ENCODE data around the gene POLDIP2.
A peak's percentile ranks its signal among the peaks of the same experiment; 100 is the strongest.

POLDIP2 gene, protein sequence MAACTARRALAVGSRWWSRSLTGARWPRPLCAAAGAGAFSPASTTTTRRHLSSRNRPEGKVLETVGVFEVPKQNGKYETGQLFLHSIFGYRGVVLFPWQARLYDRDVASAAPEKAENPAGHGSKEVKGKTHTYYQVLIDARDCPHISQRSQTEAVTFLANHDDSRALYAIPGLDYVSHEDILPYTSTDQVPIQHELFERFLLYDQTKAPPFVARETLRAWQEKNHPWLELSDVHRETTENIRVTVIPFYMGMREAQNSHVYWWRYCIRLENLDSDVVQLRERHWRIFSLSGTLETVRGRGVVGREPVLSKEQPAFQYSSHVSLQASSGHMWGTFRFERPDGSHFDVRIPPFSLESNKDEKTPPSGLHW

GRCh38 chr17:28357061-28357900 is at the start of gene POLDIP2:
Gene POLDIP2, minus strand, starts transcription at chr17:28357527. Its CDS starts 79 bp downstream, at chr17:28357448.
- peak; percentile 86 to 92 (median 90) for DNase-seq (ENCODE audit: low read depth in 4 of 4, low spot score in 1 of 4)

DNA sequence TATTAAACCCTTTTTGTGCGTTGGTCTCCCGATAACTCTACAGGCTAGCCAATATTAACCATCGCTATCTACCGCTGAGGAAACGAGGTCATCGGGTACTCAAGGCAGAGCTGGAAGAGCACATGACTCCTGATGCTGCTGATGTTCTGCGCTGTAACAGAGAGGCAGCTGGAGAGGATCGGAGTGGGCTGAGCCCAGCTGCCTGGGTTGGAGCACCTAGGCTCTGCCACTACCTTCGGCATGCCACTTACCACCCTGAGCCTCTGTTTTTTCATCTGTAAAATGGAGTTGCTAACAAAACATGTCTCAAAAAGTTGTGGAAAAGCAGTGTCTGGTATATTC is 49.1 kb upstream of the POLDIP2 start:
- no peak for DNase-seq (ENCODE audit: low read depth in 4 of 4, low spot score in 1 of 4)

- peak in 3 of 4 experiments; percentile 41 to 59 (median 50) for DNase-seq (ENCODE audit: low read depth in 4 of 4, low spot score in 1 of 4)
Measured at GRCh38 chr17:28405632-28406472, 48.5 kb upstream of the POLDIP2 start, which contains the start of gene SLC46A1. Gene SLC46A1, minus strand, starts transcription at chr17:28406212. Its CDS starts 98 bp downstream, at chr17:28406114.

DNA sequence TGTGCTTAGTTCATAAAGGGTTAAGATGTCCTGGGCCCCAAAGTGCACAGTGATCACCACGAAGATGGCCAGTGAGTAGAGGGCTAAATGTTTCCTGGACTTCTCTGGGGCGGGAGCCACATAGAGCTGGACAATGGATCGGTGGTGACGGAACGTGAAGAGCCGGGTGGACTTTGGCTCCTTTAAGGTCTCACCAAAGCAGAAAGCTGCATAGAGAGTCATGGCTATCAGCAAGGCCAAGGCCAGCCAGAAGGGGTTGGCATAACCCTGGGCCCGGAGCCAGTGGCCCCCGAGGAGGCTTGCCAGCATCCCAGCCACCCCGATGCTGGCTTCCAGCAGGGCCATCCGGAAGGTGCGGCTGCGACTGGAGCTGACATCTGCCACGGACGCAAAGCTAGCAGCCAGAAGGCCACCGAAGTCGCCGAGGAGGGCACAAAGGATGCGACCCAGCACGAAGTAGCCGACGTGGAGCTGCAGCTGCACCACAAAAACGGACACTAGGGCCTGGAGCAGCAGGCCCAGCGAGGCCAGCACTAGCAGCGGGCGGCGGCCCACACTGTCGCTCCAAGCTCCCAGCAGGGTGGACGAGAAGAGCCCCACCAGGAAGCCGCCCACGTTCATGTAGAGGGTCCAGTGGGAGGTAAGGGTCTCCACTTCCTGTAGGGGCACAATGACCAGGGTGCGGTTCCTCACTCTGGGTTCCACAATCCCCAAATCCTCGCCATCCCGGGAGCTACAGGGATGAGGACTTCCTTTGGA is 47.7 kb upstream of the POLDIP2 start:
- DNase-seq (ENCODE audit: low read depth in 4 of 4, low spot score in 1 of 4), result no peak

GRCh38 chr17:28404461-28404811 is 47.1 kb upstream of the POLDIP2 start:
- no peak for DNase-seq (ENCODE audit: low read depth in 4 of 4, low spot score in 1 of 4)

- DNase-seq (ENCODE audit: low read depth in 4 of 4, low spot score in 1 of 4), result no peak
Measured at GRCh38 chr17:28404007-28404406, 46.7 kb upstream of the POLDIP2 start.

DNA sequence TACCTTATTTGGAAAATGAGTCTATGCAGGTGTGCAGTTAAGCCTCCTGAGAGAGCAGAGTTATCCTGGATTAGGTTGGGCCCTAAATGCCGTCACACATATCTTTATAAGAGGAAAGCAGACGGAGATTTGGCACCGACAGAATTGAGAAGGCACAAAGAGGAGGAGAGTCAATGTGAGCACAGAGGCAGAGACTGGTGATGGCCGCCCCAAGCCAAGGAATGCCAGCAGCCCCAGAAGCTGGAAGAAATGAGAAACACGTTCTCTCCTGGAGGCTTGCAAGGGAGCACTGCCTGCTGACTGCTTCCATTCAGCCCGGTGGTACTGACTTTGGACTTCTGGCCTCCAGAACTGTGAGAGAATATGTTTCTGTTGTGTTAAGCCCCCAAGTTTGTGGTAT is 45.5 kb upstream of the POLDIP2 start:
- DNase-seq (ENCODE audit: low read depth in 4 of 4, low spot score in 1 of 4), result no peak

GRCh38 chr17:28402224-28402630 is 44.9 kb upstream of the POLDIP2 start:
- DNase-seq (ENCODE audit: low read depth in 4 of 4, low spot score in 1 of 4), result no peak

- DNase-seq (ENCODE audit: low read depth in 4 of 4, low spot score in 1 of 4), result no peak
Measured at GRCh38 chr17:28399808-28400207, 42.5 kb upstream of the POLDIP2 start.

GRCh38 chr17:28398280-28398981 is 41.1 kb upstream of the POLDIP2 start:
- no peak for DNase-seq (ENCODE audit: low read depth in 4 of 4, low spot score in 1 of 4)

DNA sequence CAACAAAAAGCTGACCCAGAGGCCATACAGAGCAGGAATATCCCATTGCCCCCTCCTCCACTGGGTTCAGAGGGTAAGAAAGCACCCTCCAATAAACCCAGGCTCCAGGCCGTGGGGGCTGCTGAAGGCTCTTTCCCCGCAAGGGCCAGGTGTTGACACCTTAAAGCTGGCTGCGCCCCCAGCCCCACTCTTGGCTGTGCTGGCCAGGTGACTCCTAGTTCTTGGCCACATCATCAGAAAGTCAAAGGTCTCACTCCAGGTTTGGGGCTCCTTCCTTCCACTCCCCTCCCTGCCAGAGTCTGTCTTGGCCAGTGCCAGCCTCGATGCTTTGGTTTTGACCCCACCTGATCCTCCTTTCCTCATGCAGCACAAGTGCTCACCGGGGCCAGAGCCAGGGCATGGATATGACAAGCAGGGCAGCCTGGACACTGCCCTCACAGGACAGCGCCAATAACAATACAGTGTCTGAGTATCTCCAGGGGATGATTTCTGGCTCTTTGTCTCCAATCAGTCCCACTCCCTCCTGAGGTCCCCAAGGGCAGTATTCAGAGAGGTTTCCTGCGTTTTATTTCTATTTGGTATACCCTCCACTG is 40.5 kb upstream of the POLDIP2 start:
- no peak for DNase-seq (ENCODE audit: low read depth in 4 of 4, low spot score in 1 of 4)

- no peak for DNase-seq (ENCODE audit: low read depth in 4 of 4, low spot score in 1 of 4)
Measured at GRCh38 chr17:28397275-28397674, 39.9 kb upstream of the POLDIP2 start.

DNA sequence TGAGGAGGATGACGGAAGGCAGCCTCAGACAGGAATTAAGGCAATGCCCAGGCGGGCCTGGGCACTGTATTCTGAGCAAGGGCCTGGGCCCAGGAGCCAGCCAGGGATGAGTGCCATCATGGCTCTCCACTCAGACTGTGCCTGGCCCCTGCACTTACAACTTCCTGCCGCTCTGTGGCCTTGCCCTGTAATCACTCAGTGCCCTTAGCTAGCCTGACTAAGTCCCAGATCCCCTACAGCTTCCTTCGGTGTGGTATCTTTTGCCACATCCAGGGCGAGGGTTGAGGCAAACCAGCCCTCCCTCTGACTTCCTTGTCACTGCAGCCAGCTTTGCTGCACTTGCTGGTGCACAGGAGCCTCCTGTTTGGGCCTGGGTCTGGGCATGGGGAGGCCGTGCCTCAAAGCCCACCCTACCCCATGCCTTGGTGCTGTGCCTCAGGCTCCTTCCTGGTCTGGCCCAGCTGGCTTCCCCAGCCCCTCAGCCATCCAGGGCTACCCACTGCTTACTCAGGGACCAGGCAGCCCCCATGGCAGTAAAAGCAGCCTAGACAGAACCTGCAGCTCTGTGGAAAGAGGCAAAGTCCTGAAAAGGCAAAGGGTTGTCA is 39.4 kb upstream of the POLDIP2 start:
- DNase-seq (ENCODE audit: low read depth in 4 of 4, low spot score in 1 of 4), result no peak

GRCh38 chr17:28395968-28396367 is 38.6 kb upstream of the POLDIP2 start:
- no peak for DNase-seq (ENCODE audit: low read depth in 4 of 4, low spot score in 1 of 4)

- DNase-seq (ENCODE audit: low read depth in 4 of 4, low spot score in 1 of 4), result no peak
Measured at GRCh38 chr17:28395426-28395825, 38.1 kb upstream of the POLDIP2 start.

DNA sequence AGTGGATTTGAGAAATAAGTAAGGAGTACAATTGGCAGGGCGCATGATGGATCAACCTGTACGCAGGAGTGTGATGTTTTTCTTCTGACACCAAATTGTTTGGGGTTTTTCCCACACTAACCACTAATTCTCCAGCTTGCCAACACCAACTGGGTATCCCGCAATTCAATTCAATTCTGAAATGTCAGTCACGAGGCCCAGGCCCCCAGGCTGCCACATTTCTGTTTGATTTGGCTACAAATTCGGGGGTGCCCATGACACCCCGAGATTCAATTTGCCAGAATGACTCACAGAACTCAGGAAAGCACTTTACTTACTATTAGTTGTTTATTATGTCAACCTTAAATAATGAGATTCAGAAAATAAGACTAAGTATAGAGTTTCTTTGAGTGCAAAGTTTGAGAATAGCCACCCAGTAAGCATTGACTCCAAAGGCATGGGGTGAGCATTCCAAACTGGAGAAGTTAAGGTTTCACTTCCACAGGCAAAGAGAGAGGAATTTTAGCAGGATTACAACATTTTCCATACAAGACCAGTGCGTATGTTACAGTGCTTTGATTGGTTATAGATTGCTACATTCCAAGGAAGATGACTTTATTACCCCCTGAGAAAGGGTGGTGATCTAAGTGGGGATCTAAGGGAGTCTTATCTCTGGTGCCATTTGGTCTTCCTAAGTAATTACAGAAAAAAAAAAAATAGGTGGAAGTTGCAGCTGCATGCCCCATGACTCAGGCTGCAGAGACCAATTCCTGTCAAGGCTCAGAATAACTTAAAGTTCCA is 37.2 kb upstream of the POLDIP2 start:
- no peak for DNase-seq (ENCODE audit: low read depth in 4 of 4, low spot score in 1 of 4)

GRCh38 chr17:28392491-28392890 is 35.2 kb upstream of the POLDIP2 start:
- no peak for DNase-seq (ENCODE audit: low read depth in 4 of 4, low spot score in 1 of 4)

DNA sequence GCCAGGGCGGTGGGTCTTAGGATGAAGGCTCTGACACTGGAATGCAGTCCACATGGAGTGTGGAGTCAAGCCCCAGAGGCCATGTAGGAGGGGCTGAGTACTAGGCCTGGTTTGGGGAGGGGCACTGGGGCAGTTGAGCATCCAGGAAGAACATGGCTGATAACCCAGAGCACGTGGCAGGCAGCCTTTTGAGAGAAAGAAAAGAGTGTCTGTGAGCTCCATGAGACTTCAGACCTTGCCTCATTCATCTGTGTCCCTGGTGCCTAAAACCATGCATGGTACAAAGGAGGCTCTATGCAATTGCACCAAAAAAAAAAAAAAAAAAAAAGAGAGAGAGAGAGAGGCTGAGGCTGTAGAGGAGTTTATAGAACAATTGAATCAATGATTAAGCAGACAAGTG is 34.1 kb upstream of the POLDIP2 start:
- no peak for DNase-seq (ENCODE audit: low read depth in 4 of 4, low spot score in 1 of 4)

- no peak for DNase-seq (ENCODE audit: low read depth in 4 of 4, low spot score in 1 of 4)
Measured at GRCh38 chr17:28390984-28391383, 33.7 kb upstream of the POLDIP2 start.

Data from stimulated activated CD4-positive, alpha-beta T cell treated with anti-CD3 and anti-CD28 coated beads, Interleukin-1b, Interleukin-23, amount 100 ng/mL, for 24 hours (primary cell).